ENCODE measurements around the gene CAD. TPM values are rescaled to one million over a fixed set of nuclear protein-coding genes. Genes with fewer than 3 reads are reported as not detected.
A peak's percentile ranks its signal among the peaks of the same experiment; 100 is the strongest.

CAD gene
- total RNA-seq, 1 experiment from 2014 or later: 41.5 TPM

GRCh38 chr2:27211241-27211942 lies 5.8 kb upstream of the CAD start:
- Histone ChIP-seq H2AFZ (peak overlapping the region; percentile 92), H3K9me2 (ENCODE audit: insufficient read depth) (no peaks in the 10 kb centered on the region), H4K20me1 (ENCODE audit: insufficient read depth) (no peaks in the 10 kb centered on the region), H3K27me3 (ENCODE audit: insufficient read depth, low read depth) (no peaks in the 10 kb centered on the region), H3K4me2 (peak overlapping the region; percentile 93), H3K36me3 (ENCODE audit: low read depth) (peaks cover 18% of the 10 kb centered on the region; the same call in 1 of the 2 replicates), H3K27ac (peak overlapping the region; percentile 82), H3K9me3 (ENCODE audit: insufficient read depth, low read depth) (no peaks in the 10 kb centered on the region), H3F3A (ENCODE audit: insufficient read depth, low read depth) (peaks cover 40% of the 10 kb centered on the region), H3K79me2 (ENCODE audit: low read depth) (peaks cover 24% of the 10 kb centered on the region), H3K4me3 (peak overlapping the region; percentile 82), H3K4me1 (replicated peaks; ENCODE audit: insufficient read depth) (peaks cover 33% of the 10 kb centered on the region)
- BruUV-seq (replicated peaks): TSS peak; percentile 75
- DNase-seq: peak; percentile 66 to 80
- ChIA-PET POLR2A (ENCODE audit: unreplicated experiment) (interaction anchor here (0.6 to 0.7 kb wide), 3 partner anchors 57 to 133 kb away, joined by 4 to 6 read pairs (median 4); no protein-coding TSS in a partner anchor), CTCF (no interaction called here)
- no peak for TF ChIP-seq CTCF (conservative IDR thresholded peaks at IDR 0.05)
- no peak for TF ChIP-seq EZH2 (IDR thresholded peaks at IDR 0.05; ENCODE audit: low read depth)
- intact Hi-C loops (cut with micrococcal nuclease; ENCODE audit: unreplicated experiment): loop anchor here (1.0 to 10.0 kb wide), 5 partner anchors 20 to 249 kb away; partner anchors contain the start of genes MPV17, PREB, PRR30 and TRIM54

GRCh38 chr2:27211943-27212625 lies 5.1 kb upstream of the CAD start, which contains the start of the genes ATRAID and SLC5A6:
Gene ATRAID (plus strand): TSS chr2:27212041. CDS start chr2:27212369, 328 bp downstream.
Gene SLC5A6 (minus strand): TSS chr2:27212268. CDS start chr2:27207650, 4,618 bp downstream.
- Histone ChIP-seq H3K4me3 (peak within 1 kb of the TSS; percentile 82), H3K4me1 (replicated peaks; ENCODE audit: insufficient read depth) (peaks cover 36% of the 10 kb centered on the region), H3K9me3 (ENCODE audit: insufficient read depth, low read depth) (no peaks in the 10 kb centered on the region), H3F3A (ENCODE audit: insufficient read depth, low read depth) (peaks cover 46% of the 10 kb centered on the region), H3K4me2 (peak within 1 kb of the TSS; percentile 93), H3K79me2 (ENCODE audit: low read depth) (peaks cover 24% of the 10 kb centered on the region), H2AFZ (peak within 1 kb of the TSS; percentile 92), H3K36me3 (ENCODE audit: low read depth) (peaks cover 15% of the 10 kb centered on the region; the same call in 1 of the 2 replicates), H3K27me3 (ENCODE audit: insufficient read depth, low read depth) (no peaks in the 10 kb centered on the region), H3K27ac (peak within 1 kb of the TSS; percentile 82), H4K20me1 (ENCODE audit: insufficient read depth) (no peaks in the 10 kb centered on the region), H3K9me2 (ENCODE audit: insufficient read depth) (no peaks in the 10 kb centered on the region)
- no TSS peak for BruUV-seq (replicated peaks)
- TF ChIP-seq CTCF (conservative IDR thresholded peaks at IDR 0.05) (no peak), EZH2 (IDR thresholded peaks at IDR 0.05; ENCODE audit: low read depth) (no peak)
- ChIA-PET POLR2A (ENCODE audit: unreplicated experiment) (interaction anchor here (0.6 to 0.7 kb wide), 4 partner anchors 57 to 147 kb away, joined by 3 to 6 read pairs (median 4); no protein-coding TSS in a partner anchor), CTCF (no interaction called here)
- peak; percentile 77 to 89 for DNase-seq
- intact Hi-C loops (cut with micrococcal nuclease; ENCODE audit: unreplicated experiment): loop anchor here (1.0 to 10.0 kb wide), 5 partner anchors 21 to 250 kb away; partner anchors contain the start of genes MPV17, PREB, PRR30 and TRIM54
